Activated CD4-positive, alpha-beta T cell treated with anti-CD3 and anti-CD28 coated beads, Interleukin-10, Interleukin-2, amounts not matched to agents 100 ng/mL and 50 ng/mL, durations not matched to agents 16 hours and 8 hours (primary cell): ENCODE data around the gene CES4A.
"Not testable (repeated sequence)": the region's sequence is repeated elsewhere in the genome, so short reads cannot be mapped to it uniquely, and the experiment has no call there.

ENCODE experiments used
- DNase-seq: peaks from one replicate; pipeline ENCODE4 v3.0.0-alpha.2; 2020

CES4A gene

DNA sequence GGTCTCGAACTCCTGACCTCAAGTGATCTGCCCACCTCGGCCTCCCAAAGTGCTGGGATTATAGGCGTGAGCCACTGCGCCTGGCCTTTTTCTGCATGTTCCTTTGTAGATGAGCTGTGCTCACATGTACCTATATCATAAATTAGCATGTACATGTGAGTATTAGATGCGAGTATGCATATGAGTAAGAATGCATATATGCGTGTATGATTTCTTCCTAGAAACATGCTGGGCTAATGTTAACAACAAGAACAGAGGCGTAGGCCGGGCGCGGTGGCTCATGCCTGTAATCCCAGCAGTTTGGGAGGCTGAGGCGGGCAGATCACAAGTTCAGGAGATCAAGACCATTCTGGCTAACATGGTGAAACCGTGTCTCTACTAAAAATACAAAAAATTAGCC is 5.2 kb downstream of the CES4A start:
- DNase-seq = not testable (repeated sequence)

GRCh38 chr16:66996324-66996982 is 8.1 kb downstream of the CES4A start:
- no peak for DNase-seq

DNA sequence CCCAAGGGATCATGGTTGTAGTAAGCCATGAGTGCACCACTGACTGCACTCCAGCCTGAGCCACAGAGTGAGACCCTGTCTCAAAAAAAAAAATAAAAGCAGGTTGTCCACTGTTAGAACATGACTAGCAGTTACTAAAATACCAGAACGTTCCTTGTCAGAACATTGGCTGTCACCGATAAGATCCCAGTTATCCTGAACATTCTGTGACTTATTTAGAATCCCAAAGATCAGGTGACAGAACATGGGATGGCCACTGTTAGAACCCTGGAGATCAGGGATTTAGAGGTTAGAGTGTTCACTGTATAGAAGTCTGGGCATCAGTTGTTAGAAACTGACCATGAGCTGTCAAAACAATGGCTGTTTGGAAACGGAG is 8.6 kb downstream of the CES4A start:
- no peak for DNase-seq

- DNase-seq = peak; percentile 64
These were observed 12.3 kb downstream of the CES4A start for GRCh38 chr16:67000384-67001351.

- no peak for DNase-seq
These were observed 13.3 kb downstream of the CES4A start for GRCh38 chr16:67001726-67002125.

DNA sequence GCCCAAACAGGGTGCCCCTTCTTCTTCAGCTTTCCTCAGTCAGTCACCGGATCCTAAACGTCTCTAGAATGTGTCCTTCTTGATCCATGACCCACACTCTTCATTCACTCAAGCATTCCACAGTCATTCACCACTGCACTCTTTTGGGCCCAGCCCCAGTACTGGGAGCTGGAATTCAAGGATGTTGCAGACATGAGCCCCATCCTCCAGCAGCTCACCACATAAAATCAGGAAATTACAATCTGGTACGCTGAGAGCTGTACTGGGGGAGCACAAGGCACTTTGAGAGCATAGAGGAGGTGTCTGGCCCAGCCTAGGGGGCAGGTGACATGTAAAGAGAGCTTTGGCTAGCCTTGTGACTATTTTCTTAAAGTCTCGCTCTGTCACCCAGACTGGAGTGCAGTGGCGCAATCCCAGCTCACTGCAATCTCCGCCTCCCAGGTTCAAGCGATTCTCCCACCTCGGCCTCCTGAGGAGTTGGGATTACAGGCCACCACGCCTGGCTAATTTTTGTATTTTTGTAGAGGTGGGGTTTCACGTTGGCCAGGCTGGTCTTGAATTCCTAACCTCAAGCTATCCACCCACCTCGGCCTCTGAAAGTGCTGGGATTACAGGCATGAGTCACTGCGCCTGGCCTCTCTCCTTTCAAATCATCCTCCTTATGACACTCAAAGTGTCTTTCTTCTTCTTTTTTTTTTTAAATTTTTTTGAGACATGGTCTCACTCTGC is 18.7 kb downstream of the CES4A start:
- no peak for DNase-seq

GRCh38 chr16:67009158-67009557 is 20.8 kb downstream of the CES4A start:
- no peak for DNase-seq

- DNase-seq = no peak
These were observed 22.9 kb downstream of the CES4A start for GRCh38 chr16:67011274-67011673.

GRCh38 chr16:67013233-67013822 is 24.9 kb downstream of the CES4A start:
- DNase-seq = no peak

DNA sequence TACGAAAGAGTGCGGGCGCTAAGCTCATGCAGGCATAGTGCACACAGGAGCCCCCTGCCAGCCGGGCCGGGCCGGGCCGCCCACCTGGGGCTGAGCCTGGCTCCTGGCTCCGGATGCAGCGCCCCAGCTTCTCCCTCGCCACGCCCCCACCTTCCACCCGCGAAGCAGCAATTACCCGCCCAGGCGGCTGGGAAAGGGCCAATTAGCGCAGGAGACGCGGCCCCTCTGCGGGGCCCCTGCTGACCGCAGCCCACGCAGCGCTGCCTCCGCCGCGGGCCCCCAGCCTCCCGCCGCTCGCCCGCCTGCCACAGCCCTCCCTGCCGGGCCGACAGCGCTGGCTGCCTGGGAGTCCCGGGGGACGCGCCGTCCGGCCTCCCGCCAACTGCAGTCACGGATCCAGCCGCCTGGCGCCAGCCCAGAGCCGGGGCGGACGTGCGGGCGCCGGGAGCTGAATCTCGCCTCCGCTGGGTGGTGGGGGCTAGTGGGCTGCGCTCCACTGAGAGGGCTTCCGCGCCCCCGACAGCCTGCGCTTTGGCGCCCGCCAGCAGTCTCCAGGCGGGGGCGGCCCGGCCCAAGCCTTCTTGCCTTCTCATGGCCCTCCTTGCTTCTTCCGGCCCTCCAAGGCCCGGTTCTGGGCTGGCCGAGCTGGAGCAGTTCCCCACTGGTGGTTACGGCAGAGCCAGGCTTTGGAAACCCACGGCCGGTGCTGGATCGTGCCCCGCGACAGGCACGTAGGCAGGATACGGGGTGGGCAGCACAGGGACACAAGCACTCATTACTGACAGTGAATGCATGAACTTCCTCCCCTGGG is 25.6 kb downstream of the CES4A start:
- peak; percentile 85 for DNase-seq

- DNase-seq = no peak
These were observed 26.4 kb downstream of the CES4A start for GRCh38 chr16:67014634-67015312.

- no peak for DNase-seq
These were observed 26.9 kb downstream of the CES4A start for GRCh38 chr16:67015313-67015731.

DNA sequence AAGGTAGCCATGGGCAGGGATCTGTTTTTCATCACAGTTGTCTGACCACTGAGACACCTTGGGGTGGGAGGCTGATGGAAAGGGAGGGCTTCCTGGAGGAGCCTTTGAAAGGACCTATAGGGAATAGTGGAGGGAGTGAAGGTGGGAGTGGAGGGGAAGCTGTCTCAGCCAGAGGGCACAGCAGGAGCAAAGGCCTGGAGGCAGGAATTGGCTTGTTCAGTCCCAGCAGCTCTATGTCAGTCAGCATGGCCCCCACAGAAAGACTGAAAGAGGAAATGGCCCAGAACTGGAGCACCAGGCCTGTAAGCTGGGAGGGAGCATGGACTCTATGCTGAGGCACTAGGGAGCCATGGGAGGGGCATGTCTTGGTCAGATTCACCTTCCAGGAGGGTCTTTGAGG is 27.8 kb downstream of the CES4A start:
- no peak for DNase-seq

DNA sequence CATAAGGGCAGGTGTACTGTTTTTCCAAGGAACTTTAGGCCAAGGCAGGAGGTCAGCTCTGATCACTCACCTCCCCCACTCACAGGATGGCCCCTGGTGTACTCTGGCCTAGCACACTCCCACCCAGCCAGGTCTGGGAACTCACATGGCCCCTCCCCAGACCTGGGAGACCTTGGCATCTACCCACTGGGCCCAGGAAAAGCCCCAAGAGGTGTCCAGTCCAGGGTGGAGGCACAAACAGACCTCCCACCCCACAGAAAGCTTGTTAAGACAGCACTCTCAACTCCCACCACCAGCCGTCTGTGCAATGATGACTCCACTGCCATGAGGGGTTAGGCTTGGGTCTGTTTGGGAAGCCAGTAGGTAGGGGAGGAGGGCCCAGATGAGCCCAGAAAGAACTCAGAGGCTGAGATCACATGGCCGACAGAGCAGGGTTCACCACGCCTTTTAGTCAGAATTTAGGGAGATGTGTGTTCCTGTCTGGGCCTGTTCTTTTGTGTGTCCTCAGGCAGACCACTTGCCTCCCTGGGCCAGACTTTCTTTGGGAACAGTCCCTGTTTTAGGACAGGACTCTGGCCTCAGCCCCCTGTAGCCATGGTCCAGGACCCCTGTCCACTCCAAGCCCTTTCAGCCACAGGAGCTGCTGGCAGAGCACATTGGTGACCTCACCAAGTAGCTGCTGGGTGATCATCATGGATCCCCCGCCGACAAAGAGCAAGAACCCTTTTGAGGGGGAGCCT is 28.5 kb downstream of the CES4A start:
- no peak for DNase-seq

GRCh38 chr16:67017421-67017750 is 29.0 kb downstream of the CES4A start:
- no peak for DNase-seq

GRCh38 chr16:67017810-67018488 is 29.6 kb downstream of the CES4A start:
- peak; percentile 95 for DNase-seq

GRCh38 chr16:67019171-67019570 is 30.8 kb downstream of the CES4A start:
- DNase-seq = no peak

GRCh38 chr16:67021321-67021720 is 32.9 kb downstream of the CES4A start:
- DNase-seq = no peak

DNA sequence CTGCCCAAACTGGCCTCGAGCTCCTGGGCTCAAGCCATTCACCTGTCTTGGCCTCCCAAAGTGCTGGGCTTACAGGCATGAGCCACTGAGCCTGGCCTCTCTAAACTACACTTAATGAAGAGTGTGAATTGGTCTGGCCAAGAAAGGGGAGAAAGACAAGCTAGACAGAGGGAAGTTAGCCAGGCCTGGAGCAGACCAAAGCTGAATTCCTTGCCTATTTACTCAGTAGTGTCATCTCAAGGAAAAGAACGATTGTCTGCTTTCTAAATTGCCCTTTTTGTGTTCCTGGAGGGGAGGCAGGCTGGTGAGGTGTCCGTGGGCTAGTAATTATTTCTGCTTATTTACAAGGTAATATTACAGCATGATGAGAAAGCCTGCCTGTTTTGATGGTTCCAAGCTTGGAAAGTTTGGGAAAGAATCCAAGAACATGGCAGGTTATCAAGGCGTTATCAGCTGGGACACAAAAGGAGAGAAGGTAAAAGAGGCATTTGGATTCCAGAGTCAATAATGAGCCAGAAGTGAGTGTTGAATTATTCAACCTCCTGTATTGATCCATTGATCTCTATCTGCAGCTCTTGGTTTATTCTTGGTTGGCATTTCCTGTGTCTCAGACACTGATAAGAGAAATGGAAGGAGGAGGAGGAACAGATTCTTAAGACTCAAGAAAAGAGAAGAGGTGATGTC is 34.3 kb downstream of the CES4A start:
- no peak for DNase-seq

DNA sequence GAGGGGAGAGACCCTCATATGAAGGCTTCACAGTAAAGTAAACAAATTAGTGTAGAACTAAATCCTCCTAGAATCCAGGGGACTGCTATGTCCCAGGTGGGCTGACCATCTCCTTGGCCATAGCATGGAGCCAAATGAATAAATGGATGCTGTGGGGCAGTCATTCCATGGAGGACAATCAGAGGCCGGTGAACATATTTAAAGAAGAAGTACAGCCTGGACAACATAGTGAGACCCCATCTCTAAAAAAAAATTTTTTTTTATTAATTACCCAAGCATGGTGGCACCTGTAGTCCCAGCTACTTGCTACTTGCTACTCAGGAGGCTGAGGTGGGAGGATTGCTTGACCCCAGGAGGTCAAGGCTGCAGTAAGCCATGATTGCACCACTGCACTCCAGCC is 35.3 kb downstream of the CES4A start:
- no peak for DNase-seq
